Activated T-cell treated with anti-CD3 and anti-CD28 coated beads for 1 hour (primary cell): ENCODE measurements around the gene ZNF79.

Experiments used
- DNase-seq: peaks from one replicate; pipeline ENCODE4 v3.0.0-alpha.2; 2020; ENCODE audit warnings: low read depth

ZNF79 gene

GRCh38 chr9:127428348-127428747 is 4.2 kb downstream of the ZNF79 start:
- no peak for DNase-seq

GRCh38 chr9:127430415-127430814 is 6.2 kb downstream of the ZNF79 start:
- no peak for DNase-seq

- no peak for DNase-seq
These were observed 13.5 kb downstream of the ZNF79 start for GRCh38 chr9:127437497-127438264.

GRCh38 chr9:127438394-127438793 is 14.2 kb downstream of the ZNF79 start:
- DNase-seq: no peak

GRCh38 chr9:127444283-127444920 is 20.2 kb downstream of the ZNF79 start:
- no peak for DNase-seq

GRCh38 chr9:127444921-127445850 is 21.0 kb downstream of the ZNF79 start:
- no peak for DNase-seq

- DNase-seq: no peak
These were observed 21.9 kb downstream of the ZNF79 start for GRCh38 chr9:127445851-127446712.

GRCh38 chr9:127446713-127447415 is 22.7 kb downstream of the ZNF79 start:
- DNase-seq: no peak

- DNase-seq: no peak
These were observed 23.4 kb downstream of the ZNF79 start for GRCh38 chr9:127447416-127448111.

- DNase-seq: no peak
These were observed 24.1 kb downstream of the ZNF79 start for GRCh38 chr9:127448112-127448805.

- DNase-seq: no peak
These were observed 25.3 kb downstream of the ZNF79 start for GRCh38 chr9:127449332-127449966.

- no peak for DNase-seq
These were observed 26.1 kb downstream of the ZNF79 start for GRCh38 chr9:127450243-127450760.

GRCh38 chr9:127450830-127451607 is 26.8 kb downstream of the ZNF79 start, which contains the start of the genes LRSAM1 and RPL12:
Gene LRSAM1 (plus strand): TSS chr9:127451510. CDS start chr9:127454528, 3,018 bp downstream.
Gene RPL12 (minus strand): TSS chr9:127451406. CDS start chr9:127451317, 89 bp downstream.
- peak; percentile 100 for DNase-seq

- DNase-seq: no peak
These were observed 27.4 kb downstream of the ZNF79 start for GRCh38 chr9:127451608-127451857.

- DNase-seq: peak; percentile 9
These were observed 27.9 kb downstream of the ZNF79 start for GRCh38 chr9:127451858-127452656.

GRCh38 chr9:127452691-127453090 is 28.5 kb downstream of the ZNF79 start:
- no peak for DNase-seq

GRCh38 chr9:127455324-127455992 is 31.3 kb downstream of the ZNF79 start:
- DNase-seq: no peak
